Measurements from ENCODE around the gene SLC6A1. TPM values are rescaled to one million over a fixed set of nuclear protein-coding genes. Genes with fewer than 3 reads are reported as not detected.

The SLC6A1 gene
- total RNA-seq, 1 donor from 2014 or later, result 0.77 TPM

- no peak for TF ChIP-seq CTCF (IDR thresholded peaks at IDR 0.05; ENCODE audit: borderline replicate concordance)
Observed at GRCh38 chr3:10981961-10982360, 10.6 kb upstream of the SLC6A1 start.

GRCh38 chr3:10982782-10983181 lies 9.8 kb upstream of the SLC6A1 start:
- peaks cover 38% of the 10 kb centered on the region for H3K4me1 ChIP-seq
- no peak for DNase-seq
- no peak for TF ChIP-seq CTCF (IDR thresholded peaks at IDR 0.05; ENCODE audit: borderline replicate concordance)
- intact Hi-C loops (cut with micrococcal nuclease), result no loop called here
- no peak overlapping the region for H3K27ac ChIP-seq (replicated peaks)
- H3K4me3 ChIP-seq, result peak overlapping the region; percentile 5
- no peaks in the 10 kb centered on the region for H3K36me3 ChIP-seq
- no peaks in the 10 kb centered on the region for H3K9me3 ChIP-seq (replicated peaks)
- no peaks in the 10 kb centered on the region for H3K27me3 ChIP-seq (ENCODE audit: low read depth)

More at GRCh38 chr3:10981961-10982360, 10.6 kb upstream of the SLC6A1 start:
- no peaks in the 10 kb centered on the region for H3K36me3 ChIP-seq
- H3K27ac ChIP-seq (replicated peaks), result no peak overlapping the region
- H3K9me3 ChIP-seq (replicated peaks), result no peaks in the 10 kb centered on the region
- peaks cover 2% of the 10 kb centered on the region for H3K27me3 ChIP-seq (ENCODE audit: low read depth)
- intact Hi-C loops (cut with micrococcal nuclease), result no loop called here
- H3K4me1 ChIP-seq, result peaks cover 38% of the 10 kb centered on the region
- DNase-seq, result no peak
- H3K4me3 ChIP-seq, result no peak overlapping the region

- TF ChIP-seq CTCF (IDR thresholded peaks at IDR 0.05; ENCODE audit: borderline replicate concordance), result peak; percentile 84
- H3K27ac ChIP-seq (replicated peaks), result no peak overlapping the region
- peaks cover 38% of the 10 kb centered on the region for H3K4me1 ChIP-seq
- no peaks in the 10 kb centered on the region for H3K36me3 ChIP-seq
- intact Hi-C loops (cut with micrococcal nuclease), result no loop called here
- peak overlapping the region; percentile 5 for H3K4me3 ChIP-seq
- H3K27me3 ChIP-seq (ENCODE audit: low read depth), result no peaks in the 10 kb centered on the region
- no peaks in the 10 kb centered on the region for H3K9me3 ChIP-seq (replicated peaks)
- no peak for DNase-seq
Observed at GRCh38 chr3:10983219-10983916, 9.2 kb upstream of the SLC6A1 start.

- Histone ChIP-seq H3K4me1 (peaks cover 38% of the 10 kb centered on the region), H3K36me3 (no peaks in the 10 kb centered on the region), H3K9me3 (replicated peaks) (no peaks in the 10 kb centered on the region), H3K4me3 (no peak overlapping the region), H3K27me3 (ENCODE audit: low read depth) (no peaks in the 10 kb centered on the region), H3K27ac (replicated peaks) (no peak overlapping the region)
- intact Hi-C loops (cut with micrococcal nuclease), result no loop called here
- no peak for DNase-seq
- no peak for TF ChIP-seq CTCF (IDR thresholded peaks at IDR 0.05; ENCODE audit: borderline replicate concordance)
Observed at GRCh38 chr3:10984371-10984896, 8.1 kb upstream of the SLC6A1 start.

- intact Hi-C loops (cut with micrococcal nuclease), result no loop called here
- Histone ChIP-seq H3K9me3 (replicated peaks) (no peaks in the 10 kb centered on the region), H3K4me1 (peaks cover 33% of the 10 kb centered on the region), H3K36me3 (no peaks in the 10 kb centered on the region), H3K27me3 (ENCODE audit: low read depth) (peaks cover 7% of the 10 kb centered on the region), H3K4me3 (no peak overlapping the region), H3K27ac (replicated peaks) (no peak overlapping the region)
- no peak for TF ChIP-seq CTCF (IDR thresholded peaks at IDR 0.05; ENCODE audit: borderline replicate concordance)
- DNase-seq, result no peak
Observed at GRCh38 chr3:10985181-10985580, 7.4 kb upstream of the SLC6A1 start.
